Ishikawa (cell line): ENCODE data around the gene KCNE5.

ENCODE experiments used
- CEBPB ChIP-seq: IDR thresholded peaks from 2 replicates; pipeline ENCODE4 v1.6.1; 2012
- EP300 ChIP-seq: IDR thresholded peaks from 2 replicates; pipeline ENCODE4 v1.6.1; 2012; ENCODE audit warnings: borderline replicate concordance
- RAD21 ChIP-seq: IDR thresholded peaks from 2 replicates; pipeline ENCODE4 v1.6.1; 2012; ENCODE audit warnings: low read depth
- TAF1 ChIP-seq: IDR thresholded peaks from 2 replicates; pipeline ENCODE4 v1.6.1; 2012; ENCODE audit warnings: low read depth, mild to moderate bottlenecking
- YY1 ChIP-seq: IDR thresholded peaks from 2 replicates; pipeline ENCODE4 v1.6.1; 2012; ENCODE audit warnings: low read depth
- TF ChIP-seq, protein P1 (sequence below): IDR thresholded peaks from 2 replicates; pipeline ENCODE4 v1.6.1; 2012
- TF ChIP-seq, protein P2 (sequence below): IDR thresholded peaks from 2 replicates; pipeline ENCODE4 v1.6.1; 2012; ENCODE audit warnings: low read depth, mild to moderate bottlenecking

DNA sequence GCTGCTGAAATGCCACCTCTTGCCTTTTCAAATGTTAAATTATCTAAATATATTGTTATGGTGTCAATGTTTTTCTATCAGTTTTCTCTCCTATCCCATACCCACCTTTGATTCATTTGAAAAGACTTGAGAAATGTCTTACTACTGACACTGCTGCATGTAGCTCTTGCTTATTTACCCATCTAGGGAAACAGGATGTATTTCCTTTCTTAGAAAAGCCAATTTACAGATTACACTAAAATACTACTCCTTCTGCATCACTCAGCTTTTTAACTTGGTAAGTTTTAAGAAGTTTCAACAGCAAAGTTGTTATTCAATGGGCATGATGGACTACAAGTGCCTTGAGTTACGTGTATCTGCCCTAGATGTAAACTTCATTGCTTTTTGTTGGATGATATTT is 13.2 kb upstream of the KCNE5 start:
- TF ChIP-seq, protein P1, sequence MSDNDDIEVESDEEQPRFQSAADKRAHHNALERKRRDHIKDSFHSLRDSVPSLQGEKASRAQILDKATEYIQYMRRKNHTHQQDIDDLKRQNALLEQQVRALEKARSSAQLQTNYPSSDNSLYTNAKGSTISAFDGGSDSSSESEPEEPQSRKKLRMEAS = no peak
- TF ChIP-seq YY1 (no peak), RAD21 (no peak), TAF1 (no peak), CEBPB (no peak), EP300 (no peak)
- TF ChIP-seq, protein P2, sequence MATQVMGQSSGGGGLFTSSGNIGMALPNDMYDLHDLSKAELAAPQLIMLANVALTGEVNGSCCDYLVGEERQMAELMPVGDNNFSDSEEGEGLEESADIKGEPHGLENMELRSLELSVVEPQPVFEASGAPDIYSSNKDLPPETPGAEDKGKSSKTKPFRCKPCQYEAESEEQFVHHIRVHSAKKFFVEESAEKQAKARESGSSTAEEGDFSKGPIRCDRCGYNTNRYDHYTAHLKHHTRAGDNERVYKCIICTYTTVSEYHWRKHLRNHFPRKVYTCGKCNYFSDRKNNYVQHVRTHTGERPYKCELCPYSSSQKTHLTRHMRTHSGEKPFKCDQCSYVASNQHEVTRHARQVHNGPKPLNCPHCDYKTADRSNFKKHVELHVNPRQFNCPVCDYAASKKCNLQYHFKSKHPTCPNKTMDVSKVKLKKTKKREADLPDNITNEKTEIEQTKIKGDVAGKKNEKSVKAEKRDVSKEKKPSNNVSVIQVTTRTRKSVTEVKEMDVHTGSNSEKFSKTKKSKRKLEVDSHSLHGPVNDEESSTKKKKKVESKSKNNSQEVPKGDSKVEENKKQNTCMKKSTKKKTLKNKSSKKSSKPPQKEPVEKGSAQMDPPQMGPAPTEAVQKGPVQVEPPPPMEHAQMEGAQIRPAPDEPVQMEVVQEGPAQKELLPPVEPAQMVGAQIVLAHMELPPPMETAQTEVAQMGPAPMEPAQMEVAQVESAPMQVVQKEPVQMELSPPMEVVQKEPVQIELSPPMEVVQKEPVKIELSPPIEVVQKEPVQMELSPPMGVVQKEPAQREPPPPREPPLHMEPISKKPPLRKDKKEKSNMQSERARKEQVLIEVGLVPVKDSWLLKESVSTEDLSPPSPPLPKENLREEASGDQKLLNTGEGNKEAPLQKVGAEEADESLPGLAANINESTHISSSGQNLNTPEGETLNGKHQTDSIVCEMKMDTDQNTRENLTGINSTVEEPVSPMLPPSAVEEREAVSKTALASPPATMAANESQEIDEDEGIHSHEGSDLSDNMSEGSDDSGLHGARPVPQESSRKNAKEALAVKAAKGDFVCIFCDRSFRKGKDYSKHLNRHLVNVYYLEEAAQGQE = no peak
